NT2/D1 (cell line): Measurements from ENCODE around the gene OR10A5.

ENCODE experiments used
- YY1 ChIP-seq: IDR thresholded peaks from 2 replicates; pipeline ENCODE4 v1.6.1; 2011; ENCODE audit not compliant: insufficient read length, insufficient read depth
- ZNF274 ChIP-seq: IDR thresholded peaks from 2 replicates; pipeline ENCODE4 v1.6.1; 2011; ENCODE audit warnings: mild to moderate bottlenecking, low read depth, low read length

GRCh38 chr11:6888830-6889229, 43.3 kb downstream of the OR10A5 start:
- TF ChIP-seq ZNF274 (no peak), YY1 (no peak)
